Activated CD4-positive, alpha-beta memory T cell treated with anti-CD3 and anti-CD28 coated beads, Interleukin-2, amount 10 ng/mL, durations not matched to agents 7 days and 5 days (primary cell): Measurements from ENCODE around the gene C1orf159. TPM values are rescaled to one million over a fixed set of nuclear protein-coding genes. Genes with fewer than 3 reads are reported as not detected.

ENCODE experiments used
- CTCF ChIA-PET: fragments of 350-600 bp; sonication (Branson Sonifier 250); formaldehyde crosslinking; loops from one replicate; lab custom pipeline; 2021; ENCODE audit warnings: antibody characterized with exemption, inconsistent platforms; lab: Charles Lee
- POLR2A ChIA-PET: fragments of 350-600 bp; sonication (Branson Sonifier 250); formaldehyde crosslinking; loops from one replicate; lab custom pipeline; 2021; ENCODE audit warnings: antibody characterized with exemption; lab: Charles Lee
- DNase-seq: peaks from one replicate; pipeline ENCODE4 v3.0.0-alpha.2; 2020
- H3K27ac Mint-ChIP-seq: one replicate; pipeline ENCODE4 v1.8.0; 2021; ENCODE audit warnings: mild to moderate bottlenecking, mixed read lengths
- H3K27me3 Mint-ChIP-seq: one replicate; pipeline ENCODE4 v1.8.0; 2021; ENCODE audit warnings: mixed read lengths
- H3K36me3 Mint-ChIP-seq: one replicate; pipeline ENCODE4 v1.8.0; 2021; ENCODE audit warnings: low read depth, mixed read lengths
- H3K4me1 Mint-ChIP-seq: one replicate; pipeline ENCODE4 v1.8.0; 2021; ENCODE audit warnings: mixed read lengths
- H3K4me3 Mint-ChIP-seq: one replicate; pipeline ENCODE4 v1.8.0; 2021; ENCODE audit warnings: mild to moderate bottlenecking, mixed read lengths
- H3K9me3 Mint-ChIP-seq: one replicate; pipeline ENCODE4 v1.8.0; 2021; ENCODE audit warnings: mixed read lengths
- total RNA-seq, 2 experiments: library from RNA; stranded (reverse); gene quantifications; one replicate each; pipeline ENCODE4 v1.2.3, GENCODE V29; 2021

The C1orf159 gene
- total RNA-seq, 2 experiments from 2014 or later = 18.6 to 19.9 TPM

DNA sequence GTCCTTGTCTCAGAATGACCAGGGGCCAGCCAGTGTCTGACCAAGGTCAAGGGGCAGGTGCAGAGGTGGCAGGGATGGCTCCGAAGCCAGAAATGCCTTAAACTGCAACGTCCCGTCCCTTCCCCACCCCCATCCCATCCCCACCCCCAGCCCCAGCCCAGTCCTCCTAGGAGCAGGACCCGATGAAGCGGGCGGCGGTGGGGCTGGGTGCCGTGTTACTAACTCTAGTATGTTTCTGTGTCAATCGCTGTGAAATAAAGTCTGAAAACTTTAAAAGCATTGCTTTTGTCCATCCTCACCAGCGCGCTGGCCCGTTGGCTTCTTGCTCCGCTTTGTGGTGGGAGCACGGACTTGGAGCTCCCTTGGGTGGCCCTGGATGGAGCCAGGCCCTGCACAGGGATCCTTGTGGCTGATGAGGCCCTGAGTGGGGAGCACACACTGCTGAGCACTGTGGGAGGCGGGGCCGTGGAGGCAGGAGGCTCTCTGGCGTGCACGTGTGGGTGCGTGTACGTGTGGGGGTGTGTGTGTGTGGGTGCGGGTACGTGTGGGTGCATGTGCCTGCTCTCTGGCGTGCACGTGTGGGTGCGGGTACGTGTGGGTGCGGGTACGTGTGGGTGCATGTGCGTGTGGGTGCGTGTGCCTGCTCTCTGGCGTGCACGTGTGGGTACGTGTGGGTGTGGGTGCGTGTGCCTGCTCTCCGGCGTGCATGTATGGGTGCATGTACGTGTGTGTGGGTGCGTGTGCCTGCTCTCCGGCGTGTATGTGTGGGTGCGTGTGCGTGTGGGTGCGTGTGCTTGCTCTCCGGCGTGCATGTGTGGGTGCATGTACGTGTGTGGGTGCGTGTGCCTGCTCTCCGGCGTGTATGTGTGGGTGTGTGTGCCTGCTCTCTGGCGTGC, 59.8 kb downstream of the C1orf159 start:
- Mint-ChIP-seq H3K4me1 (peaks cover 17% of the 10 kb centered on the region), H3K9me3 (peaks cover 8% of the 10 kb centered on the region), H3K4me3 (no peak overlapping the region), H3K27ac (no peak overlapping the region), H3K36me3 (peaks cover 9% of the 10 kb centered on the region), H3K27me3 (peaks cover 13% of the 10 kb centered on the region)
- DNase-seq = no peak
- ChIA-PET CTCF (no interaction called here), POLR2A (interaction anchor here (1.0 kb wide), 1 partner anchor 8 kb away, joined by 3 read pairs; no protein-coding TSS in a partner anchor)

DNA sequence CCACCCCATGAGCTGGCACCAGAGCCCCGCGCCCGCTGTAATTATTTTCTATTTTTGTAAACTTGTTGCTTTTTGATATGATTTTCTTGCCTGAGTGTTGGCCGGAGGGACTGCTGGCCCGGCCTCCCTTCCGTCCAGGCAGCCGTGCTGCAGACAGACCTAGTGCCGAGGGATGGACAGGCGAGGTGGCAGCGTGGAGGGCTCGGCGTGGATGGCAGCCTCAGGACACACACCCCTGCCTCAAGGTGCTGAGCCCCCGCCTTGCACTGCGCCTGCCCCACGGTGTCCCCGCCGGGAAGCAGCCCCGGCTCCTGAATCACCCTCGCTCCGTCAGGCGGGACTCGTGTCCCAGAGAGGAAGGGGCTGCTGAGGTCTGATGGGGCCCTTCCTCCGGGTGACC, 60.9 kb downstream of the C1orf159 start:
- Mint-ChIP-seq H3K4me1 (peaks cover 9% of the 10 kb centered on the region), H3K36me3 (peaks cover 9% of the 10 kb centered on the region), H3K27ac (no peak overlapping the region), H3K9me3 (peaks cover 8% of the 10 kb centered on the region), H3K4me3 (no peak overlapping the region), H3K27me3 (peaks cover 13% of the 10 kb centered on the region)
- POLR2A ChIA-PET = interaction anchor here (1.0 kb wide), 1 partner anchor 9 kb away, joined by 3 read pairs; no protein-coding TSS in a partner anchor
- CTCF ChIA-PET = no interaction called here
- no peak for DNase-seq

DNA sequence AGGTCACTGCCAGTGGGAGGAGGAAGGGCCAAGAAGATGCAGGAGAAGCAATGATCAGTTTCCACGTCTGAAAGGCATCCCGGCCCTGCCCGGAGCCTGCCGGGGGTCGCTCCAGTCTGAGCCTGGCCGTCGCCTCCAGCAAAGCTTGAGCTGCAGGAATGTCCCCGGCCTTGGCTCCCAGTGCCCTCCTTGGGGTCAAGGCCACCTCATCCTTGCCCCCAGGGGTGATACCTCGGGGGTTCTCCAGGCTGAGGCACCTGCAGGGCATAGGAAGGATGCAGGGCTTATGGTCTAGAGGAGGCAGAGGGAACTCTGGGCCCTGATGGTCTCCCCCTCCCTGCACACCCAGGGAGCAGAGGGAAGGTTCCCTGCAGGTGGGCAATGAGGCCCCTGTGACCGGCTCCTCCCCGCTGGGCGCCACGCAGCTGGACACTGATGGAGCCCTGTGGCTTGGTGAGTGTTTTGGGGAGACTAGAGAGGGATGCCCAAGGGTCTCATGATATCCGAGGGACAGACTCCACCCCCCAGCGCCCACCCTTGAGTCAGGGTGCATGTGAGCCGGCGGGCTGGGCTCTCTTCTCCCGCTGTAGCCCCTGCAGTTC, 61.7 kb downstream of the C1orf159 start:
- Mint-ChIP-seq H3K36me3 (peaks cover 9% of the 10 kb centered on the region), H3K27ac (no peak overlapping the region), H3K4me1 (peaks cover 8% of the 10 kb centered on the region), H3K4me3 (no peak overlapping the region), H3K27me3 (peaks cover 13% of the 10 kb centered on the region), H3K9me3 (peaks cover 8% of the 10 kb centered on the region)
- ChIA-PET POLR2A (interaction anchor here (1.0 kb wide), 1 partner anchor 14 kb away, joined by 4 read pairs; no protein-coding TSS in a partner anchor), CTCF (no interaction called here)
- DNase-seq = no peak

DNA sequence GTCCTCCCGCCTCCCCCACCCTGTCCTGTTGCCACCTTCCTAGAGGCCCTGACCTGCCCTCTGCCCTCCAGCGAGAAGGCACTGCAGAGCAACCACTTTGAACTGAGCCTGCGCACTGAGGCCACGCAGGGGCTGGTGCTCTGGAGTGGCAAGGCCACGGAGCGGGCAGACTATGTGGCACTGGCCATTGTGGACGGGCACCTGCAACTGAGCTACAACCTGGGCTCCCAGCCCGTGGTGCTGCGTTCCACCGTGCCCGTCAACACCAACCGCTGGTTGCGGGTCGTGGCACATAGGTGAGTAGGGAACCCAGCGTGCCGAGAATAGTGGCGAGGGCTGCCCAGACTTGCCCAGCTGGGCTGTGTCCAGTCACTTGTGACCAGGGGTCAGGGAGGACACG, 62.2 kb downstream of the C1orf159 start:
- Mint-ChIP-seq H3K27ac (no peak overlapping the region), H3K4me3 (no peak overlapping the region), H3K9me3 (peaks cover 8% of the 10 kb centered on the region), H3K36me3 (peaks cover 9% of the 10 kb centered on the region), H3K27me3 (peaks cover 10% of the 10 kb centered on the region), H3K4me1 (peaks cover 5% of the 10 kb centered on the region)
- POLR2A ChIA-PET = interaction anchor here (1.0 kb wide), 1 partner anchor 14 kb away, joined by 4 read pairs; no protein-coding TSS in a partner anchor
- no peak for DNase-seq
- CTCF ChIA-PET = no interaction called here

DNA sequence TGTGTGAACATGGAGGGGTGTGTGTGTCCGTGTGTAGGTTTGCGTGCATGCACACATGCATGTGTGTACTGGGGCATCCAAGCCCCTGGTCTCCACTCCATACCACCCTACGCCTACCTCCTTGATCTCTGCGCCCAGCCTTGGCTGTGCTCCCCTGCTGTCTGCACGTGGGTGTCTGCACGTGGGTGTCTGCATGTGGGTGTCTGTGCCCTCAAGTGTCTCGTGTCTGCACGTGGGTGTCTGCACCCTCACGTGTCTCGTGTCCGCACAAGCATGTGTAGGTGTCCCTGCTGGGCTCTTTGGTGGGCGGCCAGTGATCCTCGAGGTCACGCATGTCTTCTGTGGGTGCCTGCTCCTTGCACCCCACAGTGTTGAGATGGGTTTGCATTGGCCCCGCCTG, 62.9 kb downstream of the C1orf159 start:
- Mint-ChIP-seq H3K9me3 (peaks cover 8% of the 10 kb centered on the region), H3K4me1 (no peaks in the 10 kb centered on the region), H3K27me3 (peaks cover 6% of the 10 kb centered on the region), H3K27ac (no peak overlapping the region), H3K36me3 (peaks cover 9% of the 10 kb centered on the region), H3K4me3 (no peak overlapping the region)
- DNase-seq = no peak
- ChIA-PET POLR2A (no interaction called here), CTCF (no interaction called here)

DNA sequence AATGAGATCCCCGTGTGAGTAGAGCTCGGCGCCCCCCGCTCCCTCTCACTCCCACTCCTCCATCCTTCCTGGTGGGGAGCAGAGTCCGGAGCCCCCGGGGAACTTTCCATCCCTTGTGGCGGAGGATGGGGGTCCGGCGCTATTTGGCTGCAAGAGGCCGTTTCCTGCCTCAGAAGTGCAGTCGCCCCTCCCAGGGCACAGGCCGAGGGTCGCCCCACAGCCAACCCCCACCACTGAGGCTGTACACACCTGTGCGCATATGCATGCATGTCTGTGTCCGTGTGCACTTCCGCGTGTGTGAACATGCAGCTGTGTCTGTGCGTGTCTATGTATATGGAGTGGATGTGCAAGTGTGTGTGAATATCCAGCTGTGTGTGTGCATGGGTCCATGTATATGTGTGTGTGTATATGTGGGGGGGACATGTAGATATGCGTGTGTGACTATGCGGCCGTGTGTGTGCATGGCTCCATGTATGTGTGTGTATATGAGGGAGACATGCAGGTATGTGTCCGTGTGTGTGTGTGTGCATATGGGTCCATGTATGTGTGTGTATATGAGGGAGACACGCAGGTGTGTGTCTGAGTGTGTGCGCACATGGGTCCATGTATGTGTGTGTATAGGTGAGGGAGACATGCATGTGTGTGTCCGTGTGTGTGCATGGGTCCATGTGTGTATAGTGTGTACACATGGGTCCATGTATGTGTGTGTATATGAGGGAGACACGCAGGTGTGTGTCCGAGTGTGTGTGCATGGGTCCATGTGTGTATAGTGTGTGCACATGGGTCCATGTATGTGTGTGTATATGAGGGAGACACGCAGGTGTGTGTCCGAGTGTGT, 63.7 kb downstream of the C1orf159 start:
- Mint-ChIP-seq H3K9me3 (peaks cover 8% of the 10 kb centered on the region), H3K27me3 (peaks cover 2% of the 10 kb centered on the region), H3K36me3 (peaks cover 9% of the 10 kb centered on the region), H3K27ac (no peak overlapping the region), H3K4me1 (no peaks in the 10 kb centered on the region), H3K4me3 (no peak overlapping the region)
- no peak for DNase-seq
- POLR2A ChIA-PET = no interaction called here
- CTCF ChIA-PET = no interaction called here

DNA sequence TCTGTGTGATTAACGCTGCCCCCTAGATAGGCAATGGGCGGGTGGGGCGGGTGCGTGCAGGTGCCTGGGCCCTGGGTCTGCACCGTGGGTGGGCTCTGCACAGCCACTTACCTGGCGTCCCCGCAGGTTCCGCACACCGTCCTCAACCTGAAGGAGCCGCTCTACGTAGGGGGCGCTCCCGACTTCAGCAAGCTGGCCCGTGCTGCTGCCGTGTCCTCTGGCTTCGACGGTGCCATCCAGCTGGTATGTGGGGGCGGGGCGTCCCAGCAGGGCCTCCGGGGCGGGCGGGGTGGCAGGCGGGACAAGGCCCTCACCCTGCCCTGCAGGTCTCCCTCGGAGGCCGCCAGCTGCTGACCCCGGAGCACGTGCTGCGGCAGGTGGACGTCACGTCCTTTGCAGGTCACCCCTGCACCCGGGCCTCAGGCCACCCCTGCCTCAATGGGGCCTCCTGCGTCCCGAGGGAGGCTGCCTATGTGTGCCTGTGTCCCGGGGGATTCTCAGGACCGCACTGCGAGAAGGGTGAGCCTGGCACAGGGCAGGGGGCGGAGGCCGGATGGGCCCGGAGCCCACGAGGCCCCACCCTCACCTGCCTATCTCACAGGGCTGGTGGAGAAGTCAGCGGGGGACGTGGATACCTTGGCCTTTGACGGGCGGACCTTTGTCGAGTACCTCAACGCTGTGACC, 64.6 kb downstream of the C1orf159 start:
- POLR2A ChIA-PET = no interaction called here
- no peaks in the 10 kb centered on the region for H3K27me3 Mint-ChIP-seq
- H3K4me3 Mint-ChIP-seq = no peak overlapping the region
- peaks cover 8% of the 10 kb centered on the region for H3K9me3 Mint-ChIP-seq
- CTCF ChIA-PET = no interaction called here
- DNase-seq = no peak
- H3K27ac Mint-ChIP-seq = no peak overlapping the region
- no peaks in the 10 kb centered on the region for H3K4me1 Mint-ChIP-seq
- peaks cover 9% of the 10 kb centered on the region for H3K36me3 Mint-ChIP-seq

DNA sequence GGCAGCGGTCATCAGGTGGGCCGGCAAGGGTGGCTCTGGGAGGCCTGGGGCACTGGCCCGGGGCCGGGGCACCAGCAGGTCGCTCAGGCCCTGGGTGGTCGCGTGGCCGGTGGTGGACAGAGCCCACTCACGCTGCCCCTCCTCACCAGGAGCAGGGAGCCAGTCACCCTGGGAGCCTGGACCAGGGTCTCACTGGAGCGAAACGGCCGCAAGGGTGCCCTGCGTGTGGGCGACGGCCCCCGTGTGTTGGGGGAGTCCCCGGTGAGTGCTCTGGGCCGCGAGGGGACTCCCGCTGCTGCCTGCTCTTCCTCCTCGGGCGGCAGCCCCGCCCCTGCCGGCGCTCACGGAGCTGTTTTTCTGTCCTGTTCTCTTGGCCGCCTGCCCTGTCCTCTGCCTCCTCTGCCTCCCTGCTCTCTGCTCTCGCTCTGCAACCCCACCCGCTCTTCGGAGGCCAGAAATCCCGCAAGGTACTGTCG, 65.3 kb downstream of the C1orf159 start:
- Mint-ChIP-seq H3K27me3 (no peaks in the 10 kb centered on the region), H3K4me1 (no peaks in the 10 kb centered on the region), H3K4me3 (no peak overlapping the region), H3K27ac (no peak overlapping the region), H3K9me3 (peaks cover 8% of the 10 kb centered on the region), H3K36me3 (peaks cover 9% of the 10 kb centered on the region)
- ChIA-PET CTCF (no interaction called here), POLR2A (no interaction called here)
- no peak for DNase-seq

DNA sequence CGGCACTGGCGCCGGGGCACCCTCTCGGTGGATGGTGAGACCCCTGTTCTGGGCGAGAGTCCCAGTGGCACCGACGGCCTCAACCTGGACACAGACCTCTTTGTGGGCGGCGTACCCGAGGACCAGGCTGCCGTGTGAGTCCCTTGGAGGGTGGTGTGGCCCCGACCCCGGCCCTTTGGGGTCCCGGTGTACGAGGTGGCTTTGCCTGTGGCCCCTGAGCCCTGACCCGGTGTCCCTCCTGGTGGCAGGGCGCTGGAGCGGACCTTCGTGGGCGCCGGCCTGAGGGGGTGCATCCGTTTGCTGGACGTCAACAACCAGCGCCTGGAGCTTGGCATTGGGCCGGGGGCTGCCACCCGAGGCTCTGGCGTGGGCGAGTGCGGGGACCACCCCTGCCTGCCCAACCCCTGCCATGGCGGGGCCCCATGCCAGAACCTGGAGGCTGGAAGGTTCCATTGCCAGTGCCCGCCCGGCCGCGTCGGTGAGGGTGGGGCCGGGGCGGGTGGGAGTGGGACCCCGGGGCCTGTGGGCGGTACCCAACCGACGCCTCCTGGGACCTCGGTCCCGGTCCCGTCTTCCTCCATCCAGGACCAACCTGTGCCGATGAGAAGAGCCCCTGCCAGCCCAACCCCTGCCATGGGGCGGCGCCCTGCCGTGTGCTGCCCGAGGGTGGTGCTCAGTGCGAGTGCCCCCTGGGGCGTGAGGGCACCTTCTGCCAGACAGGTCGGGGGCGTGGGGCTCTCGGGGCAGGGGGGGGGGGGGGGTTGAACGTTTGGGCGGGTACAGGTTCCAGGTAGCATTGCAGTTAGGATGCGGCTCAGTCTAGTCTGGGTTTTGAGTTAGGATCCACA, 66.3 kb downstream of the C1orf159 start:
- no peak overlapping the region for H3K27ac Mint-ChIP-seq
- H3K4me1 Mint-ChIP-seq = no peaks in the 10 kb centered on the region
- no peak overlapping the region for H3K4me3 Mint-ChIP-seq
- ChIA-PET POLR2A (no interaction called here), CTCF (no interaction called here)
- H3K36me3 Mint-ChIP-seq = peaks cover 9% of the 10 kb centered on the region
- no peak for DNase-seq
- H3K27me3 Mint-ChIP-seq = no peaks in the 10 kb centered on the region
- peaks cover 8% of the 10 kb centered on the region for H3K9me3 Mint-ChIP-seq

DNA sequence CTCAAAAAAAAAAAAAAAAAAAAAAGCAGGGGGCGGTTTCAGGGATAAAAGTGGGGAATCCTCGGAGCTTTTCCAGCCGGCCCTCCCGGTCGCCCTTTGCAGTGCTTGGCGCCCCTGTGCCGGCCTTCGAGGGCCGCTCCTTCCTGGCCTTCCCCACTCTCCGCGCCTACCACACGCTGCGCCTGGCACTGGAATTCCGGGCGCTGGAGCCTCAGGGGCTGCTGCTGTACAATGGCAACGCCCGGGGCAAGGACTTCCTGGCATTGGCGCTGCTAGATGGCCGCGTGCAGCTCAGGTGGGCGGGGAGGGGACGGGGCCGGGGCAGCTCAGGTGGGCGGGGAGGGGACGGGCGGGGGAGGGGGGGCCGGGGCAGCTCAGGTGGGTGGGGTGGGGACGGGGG, 67.1 kb downstream of the C1orf159 start:
- POLR2A ChIA-PET = no interaction called here
- peaks cover 9% of the 10 kb centered on the region for H3K36me3 Mint-ChIP-seq
- H3K4me3 Mint-ChIP-seq = no peak overlapping the region
- no peaks in the 10 kb centered on the region for H3K27me3 Mint-ChIP-seq
- DNase-seq = no peak
- CTCF ChIA-PET = no interaction called here
- no peaks in the 10 kb centered on the region for H3K4me1 Mint-ChIP-seq
- peaks cover 8% of the 10 kb centered on the region for H3K9me3 Mint-ChIP-seq
- no peak overlapping the region for H3K27ac Mint-ChIP-seq

DNA sequence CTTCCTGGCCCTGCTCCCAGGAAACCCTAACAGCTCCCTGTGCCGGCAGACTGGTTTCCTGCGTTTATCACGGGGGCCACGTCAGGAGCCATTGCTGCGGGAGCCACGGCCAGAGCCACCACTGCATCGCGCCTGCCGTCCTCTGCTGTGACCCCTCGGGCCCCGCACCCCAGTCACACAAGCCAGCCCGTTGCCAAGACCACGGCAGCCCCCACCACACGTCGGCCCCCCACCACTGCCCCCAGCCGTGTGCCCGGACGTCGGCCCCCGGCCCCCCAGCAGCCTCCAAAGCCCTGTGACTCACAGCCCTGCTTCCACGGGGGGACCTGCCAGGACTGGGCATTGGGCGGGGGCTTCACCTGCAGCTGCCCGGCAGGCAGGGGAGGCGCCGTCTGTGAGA, 67.9 kb downstream of the C1orf159 start:
- peaks cover 8% of the 10 kb centered on the region for H3K9me3 Mint-ChIP-seq
- H3K4me1 Mint-ChIP-seq = no peaks in the 10 kb centered on the region
- POLR2A ChIA-PET = no interaction called here
- H3K4me3 Mint-ChIP-seq = no peak overlapping the region
- DNase-seq = no peak
- CTCF ChIA-PET = no interaction called here
- peaks cover 9% of the 10 kb centered on the region for H3K36me3 Mint-ChIP-seq
- H3K27me3 Mint-ChIP-seq = no peaks in the 10 kb centered on the region
- no peak overlapping the region for H3K27ac Mint-ChIP-seq

DNA sequence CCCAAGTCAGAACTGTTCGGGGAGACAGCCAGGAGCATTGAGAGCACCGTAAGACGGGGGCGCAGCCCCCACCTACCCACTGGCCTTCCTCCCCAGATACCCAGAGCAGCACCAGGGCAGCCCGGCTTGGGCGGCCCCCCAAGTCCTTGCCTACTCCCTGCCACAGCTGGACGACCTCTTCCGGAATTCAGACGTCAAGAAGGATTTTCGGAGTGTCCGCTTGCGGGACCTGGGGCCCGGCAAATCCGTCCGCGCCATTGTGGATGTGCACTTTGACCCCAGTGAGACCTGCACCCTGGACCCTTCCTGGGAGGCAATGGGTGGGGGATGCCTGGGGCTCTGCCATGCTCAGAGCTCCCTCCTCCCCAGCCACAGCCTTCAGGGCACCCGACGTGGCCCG, 68.5 kb downstream of the C1orf159 start:
- ChIA-PET CTCF (no interaction called here), POLR2A (no interaction called here)
- DNase-seq = no peak
- no peak overlapping the region for H3K27ac Mint-ChIP-seq
- no peaks in the 10 kb centered on the region for H3K4me1 Mint-ChIP-seq
- H3K27me3 Mint-ChIP-seq = no peaks in the 10 kb centered on the region
- H3K9me3 Mint-ChIP-seq = peaks cover 3% of the 10 kb centered on the region
- no peak overlapping the region for H3K4me3 Mint-ChIP-seq
- peaks cover 5% of the 10 kb centered on the region for H3K36me3 Mint-ChIP-seq
